ENCODE results near the gene TBATA. TPM values are rescaled to one million over a fixed set of nuclear protein-coding genes. Genes with fewer than 3 reads are reported as not detected.

TBATA gene
- total RNA-seq, 1 experiment from 2014 or later, result not detected

DNA sequence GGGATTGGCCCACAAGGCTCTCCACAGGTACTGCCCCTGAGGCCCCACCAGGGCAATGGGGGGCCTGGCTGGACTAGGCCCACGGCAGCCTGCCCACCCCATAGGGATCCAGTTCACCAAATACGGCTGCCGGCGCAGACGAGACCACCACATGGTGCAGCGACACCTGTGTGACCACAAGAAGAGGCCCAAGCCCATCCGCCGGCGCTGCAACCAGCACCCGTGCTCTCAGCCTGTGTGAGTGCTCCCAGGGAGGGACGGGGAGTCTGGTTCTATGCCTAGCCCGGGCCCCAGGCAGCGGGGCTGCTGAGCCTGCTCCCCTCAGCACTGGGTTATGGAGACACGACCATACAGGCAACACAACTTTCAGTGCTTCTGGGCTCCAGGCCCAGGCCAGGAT is 33.2 kb downstream of the TBATA start:
- no peak overlapping the region for H3K4me3 ChIP-seq
- no peaks in the 10 kb centered on the region for H3K27me3 ChIP-seq
- peaks cover 3% of the 10 kb centered on the region; the same call in 1 of the 2 replicates for H3K36me3 ChIP-seq
- DNase-seq, result no peak
- H3K4me1 ChIP-seq, result peaks cover 12% of the 10 kb centered on the region
- H3K9me3 ChIP-seq (replicated peaks), result no peaks in the 10 kb centered on the region
- no peak overlapping the region for H3K27ac ChIP-seq

DNA sequence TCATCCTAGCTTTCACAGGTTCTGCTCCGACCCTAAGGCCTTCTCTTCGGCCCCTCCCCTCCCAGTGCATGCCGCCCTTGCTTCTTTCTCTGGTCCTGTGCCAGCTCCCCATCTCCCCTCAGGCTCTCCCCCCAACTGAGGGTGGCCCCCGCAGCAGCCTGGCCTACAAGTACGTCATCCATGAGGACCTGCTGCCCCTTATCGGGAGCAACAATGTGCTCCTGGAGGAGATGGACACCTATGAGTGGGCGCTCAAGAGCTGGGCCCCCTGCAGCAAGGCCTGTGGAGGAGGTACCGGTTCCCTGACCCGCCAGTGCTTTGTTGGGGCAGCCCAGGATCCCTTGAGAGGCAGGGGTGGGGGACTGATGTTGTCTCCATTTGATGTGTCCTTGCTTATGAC is 33.8 kb downstream of the TBATA start:
- no peaks in the 10 kb centered on the region for H3K9me3 ChIP-seq (replicated peaks)
- H3K27me3 ChIP-seq, result no peaks in the 10 kb centered on the region
- peaks cover 8% of the 10 kb centered on the region for H3K4me1 ChIP-seq
- H3K4me3 ChIP-seq, result no peak overlapping the region
- no peak for DNase-seq
- H3K27ac ChIP-seq, result no peak overlapping the region
- H3K36me3 ChIP-seq, result peaks cover 3% of the 10 kb centered on the region; the same call in 1 of the 2 replicates

DNA sequence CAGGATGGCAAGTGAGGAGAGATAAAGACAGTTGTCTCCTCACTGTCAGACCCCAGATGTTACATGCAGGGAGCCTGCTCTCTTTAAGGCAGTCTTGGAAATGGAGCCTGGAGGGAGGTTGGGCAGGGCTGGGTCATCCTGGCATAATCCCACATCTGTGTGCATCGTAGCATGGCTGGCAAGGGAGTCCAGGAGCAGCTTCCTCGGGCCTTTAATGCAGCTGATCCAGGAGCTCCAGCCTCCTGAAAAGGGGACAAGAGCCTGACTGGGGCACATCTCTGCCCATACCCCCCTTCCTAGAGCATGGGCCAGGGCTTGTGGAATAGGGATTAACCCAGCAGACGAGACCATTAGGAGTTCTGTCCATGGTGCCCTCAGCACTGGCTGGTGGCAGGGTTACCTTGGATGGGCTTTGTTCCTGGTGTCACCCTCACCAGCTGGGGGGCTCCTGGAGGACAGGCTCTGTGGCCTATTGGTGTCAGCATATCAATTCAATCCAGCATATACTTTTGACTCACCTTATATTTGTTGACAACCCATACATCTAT is 34.9 kb downstream of the TBATA start:
- Histone ChIP-seq H3K4me1 (peaks cover 4% of the 10 kb centered on the region; the same call in 1 of the 2 replicates), H3K4me3 (no peak overlapping the region), H3K27ac (no peak overlapping the region), H3K36me3 (peaks cover 5% of the 10 kb centered on the region; the same call in 1 of the 2 replicates), H3K27me3 (no peaks in the 10 kb centered on the region), H3K9me3 (replicated peaks) (no peaks in the 10 kb centered on the region)
- no peak for DNase-seq

DNA sequence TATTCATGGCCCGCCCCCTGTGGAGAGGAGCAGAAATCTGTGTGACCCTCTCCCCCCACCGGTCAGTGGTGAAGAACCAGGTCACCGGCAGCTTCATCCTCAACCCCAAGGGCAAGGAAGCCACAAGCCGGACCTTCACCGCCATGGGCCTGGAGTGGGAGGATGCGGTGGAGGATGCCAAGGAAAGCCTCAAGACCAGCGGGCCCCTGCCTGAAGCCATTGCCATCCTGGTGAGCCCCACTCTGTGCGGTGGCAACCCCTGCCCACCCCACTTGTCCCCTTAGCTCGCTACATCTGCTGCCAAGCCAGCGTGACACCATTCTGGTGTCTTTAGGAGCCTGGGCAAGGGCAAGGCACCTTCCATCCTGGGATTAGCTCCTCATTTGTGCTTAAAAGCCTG is 35.4 kb downstream of the TBATA start:
- no peaks in the 10 kb centered on the region for H3K9me3 ChIP-seq (replicated peaks)
- no peaks in the 10 kb centered on the region for H3K27me3 ChIP-seq
- H3K36me3 ChIP-seq, result peaks cover 6% of the 10 kb centered on the region; the same call in 1 of the 2 replicates
- DNase-seq, result no peak
- H3K4me3 ChIP-seq, result no peak overlapping the region
- no peak overlapping the region for H3K27ac ChIP-seq
- H3K4me1 ChIP-seq, result peaks cover 3% of the 10 kb centered on the region; the same call in 1 of the 2 replicates

DNA sequence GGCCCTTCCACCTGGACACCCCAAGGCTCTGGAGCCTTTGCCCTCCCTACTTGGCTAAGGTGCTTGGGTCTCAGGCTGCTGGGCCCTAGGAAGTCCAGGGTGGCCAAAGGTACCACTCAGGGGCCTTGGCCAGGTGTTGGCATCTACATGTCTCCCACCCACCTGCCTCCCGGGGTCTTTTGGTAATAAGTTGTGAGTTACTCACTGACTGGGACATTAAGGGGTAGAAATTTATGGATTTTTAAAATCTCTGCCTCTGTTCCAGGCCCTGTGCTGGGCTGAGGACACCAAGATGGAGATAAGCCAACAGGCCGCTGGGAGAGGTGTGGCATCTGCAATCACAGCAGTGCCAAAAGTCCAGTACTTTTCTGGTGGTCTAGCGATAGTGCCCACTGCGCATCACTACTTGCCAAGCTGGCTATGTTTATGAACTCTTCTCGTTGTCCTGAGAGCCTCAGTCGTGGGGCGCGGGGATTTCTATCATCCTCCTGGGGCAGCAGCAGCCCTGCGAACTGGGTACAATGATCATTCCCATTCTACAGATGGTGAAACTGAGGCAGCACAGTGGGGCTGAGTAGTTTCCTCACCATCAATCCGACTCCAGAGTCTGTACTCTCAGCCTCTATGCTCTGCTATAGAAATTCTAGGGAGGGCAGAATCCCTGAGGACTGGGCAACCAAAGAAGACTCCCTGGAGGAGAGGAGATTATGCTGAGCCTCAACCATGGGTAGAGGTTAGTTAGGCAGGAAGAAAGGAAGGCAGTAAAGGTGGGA is 36.2 kb downstream of the TBATA start:
- Histone ChIP-seq H3K4me3 (no peak overlapping the region), H3K36me3 (peaks cover 9% of the 10 kb centered on the region; the same call in 1 of the 2 replicates), H3K4me1 (no peaks in the 10 kb centered on the region; the same call in 1 of the 2 replicates), H3K27ac (no peak overlapping the region), H3K9me3 (replicated peaks) (no peaks in the 10 kb centered on the region), H3K27me3 (no peaks in the 10 kb centered on the region)
- DNase-seq, result no peak

DNA sequence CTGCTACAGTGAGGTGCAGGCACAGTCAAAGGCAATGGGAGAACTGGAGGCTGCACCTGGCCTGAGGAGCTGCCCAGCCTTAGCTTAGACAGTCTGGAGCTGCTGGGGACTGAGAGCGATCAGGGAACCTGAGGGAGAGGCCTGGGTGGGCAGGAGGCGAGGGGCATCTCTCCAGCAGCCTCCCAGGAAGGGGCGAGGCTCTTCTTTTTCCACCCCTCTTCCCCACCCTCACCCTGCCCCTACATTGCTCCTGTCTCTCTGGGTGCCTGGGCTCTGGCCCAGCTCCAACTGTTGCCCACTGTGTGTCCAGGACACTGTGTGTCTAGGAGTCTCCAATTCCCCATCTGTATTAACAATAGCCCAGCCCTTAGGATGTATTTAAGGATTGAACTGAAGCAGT is 36.9 kb downstream of the TBATA start:
- H3K9me3 ChIP-seq (replicated peaks), result no peaks in the 10 kb centered on the region
- H3K4me3 ChIP-seq, result no peak overlapping the region
- H3K36me3 ChIP-seq, result peaks cover 9% of the 10 kb centered on the region; the same call in 1 of the 2 replicates
- DNase-seq, result no peak
- H3K27me3 ChIP-seq, result no peaks in the 10 kb centered on the region
- no peak overlapping the region for H3K27ac ChIP-seq
- no peaks in the 10 kb centered on the region; the same call in 1 of the 2 replicates for H3K4me1 ChIP-seq

DNA sequence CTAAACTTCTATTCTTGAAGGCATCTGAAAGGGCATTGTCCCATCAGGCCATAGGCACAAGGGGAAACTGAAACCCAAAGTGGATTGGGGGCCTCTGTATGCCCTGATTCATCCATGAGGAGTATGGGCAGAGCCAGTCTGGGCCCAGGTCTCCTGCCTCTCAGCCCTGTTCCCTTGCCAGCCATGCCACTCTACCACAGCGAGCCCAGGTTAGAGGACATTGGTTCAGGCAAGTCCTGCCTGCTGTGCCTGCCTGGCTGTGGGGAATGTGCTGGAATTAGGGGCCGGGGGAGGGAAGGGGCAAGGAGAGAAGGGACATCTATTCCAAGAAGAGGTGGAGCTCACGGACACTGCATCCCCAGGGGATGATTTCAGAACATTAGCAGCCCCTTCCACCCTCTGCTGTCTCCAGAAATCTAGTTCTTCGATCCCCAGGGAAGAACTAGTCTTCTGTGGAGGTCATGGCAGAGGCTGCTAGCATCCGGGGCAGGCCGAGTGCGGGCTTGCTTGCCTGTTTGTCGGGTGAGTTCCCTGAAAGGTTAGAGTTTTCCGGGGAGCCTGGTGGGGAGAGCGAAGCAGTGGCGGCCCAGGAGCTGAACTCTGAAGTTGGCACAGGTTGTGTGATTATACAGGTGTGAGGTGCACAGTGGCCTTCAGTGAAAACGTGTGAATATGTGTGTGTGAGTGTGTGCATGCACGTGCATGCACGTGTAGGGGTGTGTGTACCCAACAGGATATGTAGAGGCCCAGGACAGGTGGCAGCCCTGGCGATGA is 37.8 kb downstream of the TBATA start:
- no peaks in the 10 kb centered on the region for H3K9me3 ChIP-seq (replicated peaks)
- H3K4me3 ChIP-seq, result no peak overlapping the region
- H3K36me3 ChIP-seq, result peaks cover 12% of the 10 kb centered on the region
- no peak overlapping the region for H3K27ac ChIP-seq
- DNase-seq, result no peak
- H3K27me3 ChIP-seq, result no peaks in the 10 kb centered on the region
- H3K4me1 ChIP-seq, result no peaks in the 10 kb centered on the region; the same call in 1 of the 2 replicates

DNA sequence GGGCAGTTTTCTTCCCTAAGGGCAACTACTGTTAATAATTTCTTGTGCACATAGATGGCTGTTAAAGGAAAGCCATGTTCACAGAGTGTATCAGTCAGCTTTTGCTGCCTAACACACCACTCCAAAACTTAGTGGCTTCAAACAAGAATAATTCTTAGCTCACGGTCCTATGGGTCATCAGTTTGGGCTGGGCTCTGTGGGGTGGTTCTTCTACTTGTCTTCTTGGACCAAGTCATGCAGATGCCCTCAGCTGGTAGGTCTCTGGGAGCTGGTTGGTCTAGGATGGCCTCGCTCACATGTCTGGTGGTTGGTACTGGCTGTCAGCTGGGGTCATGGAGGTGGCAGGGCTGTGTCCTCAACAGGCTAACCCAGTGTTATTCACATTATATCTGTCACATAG is 39.6 kb downstream of the TBATA start:
- peaks cover 12% of the 10 kb centered on the region for H3K36me3 ChIP-seq
- no peaks in the 10 kb centered on the region; the same call in 1 of the 2 replicates for H3K4me1 ChIP-seq
- no peaks in the 10 kb centered on the region for H3K27me3 ChIP-seq
- H3K9me3 ChIP-seq (replicated peaks), result no peaks in the 10 kb centered on the region
- H3K27ac ChIP-seq, result no peak overlapping the region
- no peak for DNase-seq
- H3K4me3 ChIP-seq, result no peak overlapping the region

DNA sequence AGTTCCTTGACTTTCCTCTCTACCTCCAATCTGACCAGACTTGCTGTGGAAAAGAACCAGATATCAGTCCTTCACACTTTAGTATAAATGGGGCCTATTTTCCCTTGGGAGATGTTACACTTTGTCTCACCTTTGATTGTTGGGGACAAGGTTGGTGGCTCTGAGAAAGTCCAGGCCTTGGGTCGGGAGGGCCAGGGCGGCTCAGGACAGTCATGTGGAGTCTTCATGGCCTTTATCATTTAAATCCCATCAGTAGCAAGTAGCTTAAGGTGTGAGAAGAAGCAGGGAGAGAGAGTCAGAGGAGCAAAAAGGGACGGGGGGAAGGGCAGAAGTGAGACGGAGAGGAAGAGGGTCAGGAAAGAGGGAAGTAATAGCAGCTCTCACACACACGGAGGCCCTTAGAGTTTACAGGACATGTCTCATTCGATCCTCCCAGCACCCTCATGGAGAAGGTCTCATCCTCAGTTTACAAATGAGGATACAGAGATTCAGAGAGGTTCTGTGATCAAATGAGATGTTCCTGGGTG is 40.5 kb downstream of the TBATA start:
- no peaks in the 10 kb centered on the region; the same call in 1 of the 2 replicates for H3K4me1 ChIP-seq
- H3K27ac ChIP-seq, result no peak overlapping the region
- no peak overlapping the region for H3K4me3 ChIP-seq
- H3K27me3 ChIP-seq, result no peaks in the 10 kb centered on the region
- DNase-seq, result no peak
- H3K36me3 ChIP-seq, result peaks cover 12% of the 10 kb centered on the region
- no peaks in the 10 kb centered on the region for H3K9me3 ChIP-seq (replicated peaks)

DNA sequence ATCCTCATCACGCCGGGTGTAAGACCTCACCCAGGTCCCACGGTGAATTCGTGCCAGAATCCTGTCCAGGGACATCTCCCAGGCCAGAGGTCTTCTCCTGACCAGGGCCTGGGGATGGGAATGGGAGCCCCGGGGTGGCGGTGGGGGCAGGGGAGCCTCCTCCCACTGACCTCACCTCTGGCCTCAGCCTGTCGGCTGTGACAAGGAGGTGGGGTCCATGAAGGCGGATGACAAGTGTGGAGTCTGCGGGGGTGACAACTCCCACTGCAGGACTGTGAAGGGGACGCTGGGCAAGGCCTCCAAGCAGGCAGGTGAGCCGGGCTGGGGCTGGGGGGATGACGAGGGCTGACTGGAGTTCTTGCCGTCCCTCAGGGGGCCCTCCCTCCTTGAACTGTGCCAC is 41.3 kb downstream of the TBATA start:
- no peaks in the 10 kb centered on the region for H3K27me3 ChIP-seq
- H3K9me3 ChIP-seq (replicated peaks), result no peaks in the 10 kb centered on the region
- DNase-seq, result no peak
- no peak overlapping the region for H3K27ac ChIP-seq
- H3K4me3 ChIP-seq, result no peak overlapping the region
- peaks cover 9% of the 10 kb centered on the region for H3K36me3 ChIP-seq
- no peaks in the 10 kb centered on the region; the same call in 1 of the 2 replicates for H3K4me1 ChIP-seq

DNA sequence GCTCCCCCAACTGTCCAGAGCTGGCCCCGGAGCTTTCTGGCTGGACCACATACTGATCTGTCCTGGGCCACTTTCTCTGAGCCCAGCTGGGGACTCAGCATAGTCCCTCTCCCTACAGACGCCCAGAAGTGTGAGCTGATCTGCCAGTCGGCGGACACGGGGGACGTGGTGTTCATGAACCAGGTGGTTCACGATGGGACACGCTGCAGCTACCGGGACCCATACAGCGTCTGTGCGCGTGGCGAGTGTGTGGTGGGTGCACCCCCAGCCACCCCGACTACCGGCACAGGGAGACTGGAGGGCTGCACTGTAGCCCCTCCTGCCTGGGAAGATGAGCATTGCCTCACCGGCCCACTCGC is 41.8 kb downstream of the TBATA start:
- no peak overlapping the region for H3K27ac ChIP-seq
- no peak for DNase-seq
- no peaks in the 10 kb centered on the region for H3K9me3 ChIP-seq (replicated peaks)
- peaks cover 9% of the 10 kb centered on the region for H3K36me3 ChIP-seq
- no peaks in the 10 kb centered on the region; the same call in 1 of the 2 replicates for H3K4me1 ChIP-seq
- no peak overlapping the region for H3K4me3 ChIP-seq
- H3K27me3 ChIP-seq, result no peaks in the 10 kb centered on the region

DNA sequence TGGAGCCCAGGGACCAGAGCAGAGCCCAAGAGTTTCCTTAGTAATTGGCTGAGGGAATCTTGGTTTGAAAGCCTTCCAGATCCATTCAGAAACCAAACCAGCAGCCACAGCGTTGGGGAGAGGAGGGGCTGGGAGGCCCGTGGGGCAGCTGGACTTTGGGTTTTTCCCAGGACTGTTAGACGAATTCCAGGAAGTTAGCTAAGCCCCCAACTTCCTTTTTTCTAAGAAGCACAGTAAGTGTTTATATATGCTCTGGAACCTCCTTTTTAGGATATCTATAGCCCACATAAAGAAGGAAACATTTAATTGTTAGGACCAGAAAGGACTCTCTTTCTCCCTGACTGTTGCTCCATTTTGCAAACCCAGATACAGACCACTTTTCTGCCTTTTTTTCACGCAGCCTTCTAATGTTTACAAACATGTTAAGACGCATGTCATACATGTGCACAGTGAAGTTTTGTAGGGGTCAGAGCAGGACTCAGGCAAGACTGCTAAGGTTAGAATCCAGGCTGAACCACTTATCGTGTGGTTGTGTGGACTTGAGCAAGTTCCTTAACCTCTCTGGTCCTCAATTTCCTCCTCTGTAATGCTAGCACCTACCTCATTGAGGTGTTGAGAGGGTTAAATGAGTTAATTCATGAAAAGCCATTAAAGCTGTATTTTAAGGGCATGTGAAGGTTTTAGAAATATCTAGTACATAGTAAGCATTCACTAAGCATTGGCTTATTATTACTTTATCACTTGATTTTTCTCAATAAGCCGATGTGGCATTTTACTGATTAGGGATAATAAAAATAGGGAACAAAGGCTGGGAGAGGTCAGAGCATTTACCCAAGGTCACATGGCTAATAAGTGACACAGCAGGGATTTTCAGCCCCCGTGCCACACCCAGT is 42.4 kb downstream of the TBATA start:
- Histone ChIP-seq H3K36me3 (peaks cover 9% of the 10 kb centered on the region), H3K27ac (peak overlapping the region; percentile 6; the same call in 1 of the 2 replicates), H3K27me3 (no peaks in the 10 kb centered on the region), H3K4me3 (no peak overlapping the region), H3K9me3 (replicated peaks) (no peaks in the 10 kb centered on the region), H3K4me1 (no peaks in the 10 kb centered on the region; the same call in 1 of the 2 replicates)
- peak; percentile 20 to 49 for DNase-seq

DNA sequence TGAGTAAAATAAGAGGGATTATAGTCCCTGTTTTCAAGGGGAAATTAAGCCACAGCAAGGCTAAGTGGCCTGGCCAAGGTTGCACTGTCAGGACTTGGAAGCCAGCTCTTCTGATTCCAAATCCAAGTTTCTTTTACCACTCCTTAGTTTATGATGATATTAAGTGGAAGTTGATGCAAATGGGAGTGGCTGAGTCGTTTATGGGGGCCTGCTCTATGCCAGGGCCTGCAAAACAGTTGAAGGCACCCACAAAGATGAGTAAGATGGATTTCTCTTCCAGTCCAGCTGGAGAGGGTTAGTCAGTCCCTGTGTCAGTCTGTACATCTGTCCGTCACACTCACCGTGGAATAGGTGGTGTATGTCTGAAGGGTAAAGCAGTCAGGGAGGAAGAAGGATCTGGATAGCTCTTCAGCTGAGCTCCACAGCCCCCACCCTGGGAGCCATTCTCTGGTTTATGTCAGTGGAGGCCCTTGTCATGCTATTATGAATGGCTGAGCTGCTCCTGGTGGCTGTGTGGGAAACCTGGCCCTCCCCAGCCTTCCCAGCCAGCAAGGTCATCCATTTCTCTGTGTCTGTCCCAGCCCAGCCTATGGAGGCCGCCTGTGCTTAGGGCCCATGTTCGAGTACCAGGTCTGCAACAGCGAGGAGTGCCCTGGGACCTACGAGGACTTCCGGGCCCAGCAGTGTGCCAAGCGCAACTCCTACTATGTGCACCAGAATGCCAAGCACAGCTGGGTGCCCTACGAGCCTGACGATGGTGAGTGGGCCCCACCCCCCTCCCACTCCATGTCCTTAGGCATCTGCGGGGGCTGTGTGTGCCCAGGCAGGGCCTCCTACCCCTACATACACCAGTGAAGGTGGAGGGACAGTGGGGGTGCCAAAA is 44.5 kb downstream of the TBATA start:
- Histone ChIP-seq H3K4me3 (no peak overlapping the region), H3K27me3 (no peaks in the 10 kb centered on the region), H3K36me3 (peaks cover 6% of the 10 kb centered on the region), H3K27ac (no peak overlapping the region), H3K4me1 (no peaks in the 10 kb centered on the region), H3K9me3 (replicated peaks) (no peaks in the 10 kb centered on the region)
- no peak for DNase-seq
